CD4-positive, alpha-beta T cell (primary cell): ENCODE data around the gene ICAM1. TPM values are rescaled to one million over a fixed set of nuclear protein-coding genes. Genes with fewer than 3 reads are reported as not detected.

Experiments
- ATAC-seq: fragments of 200-7000 bp; cut with Tn5 transposase; one replicate; pipeline ENCODE4 v1.10.0; 2022; ENCODE audit warnings: mild to moderate bottlenecking; ENCODE audit not compliant: poor library complexity
- CTCF ChIA-PET: fragments of 350-600 bp; sonication (Branson Sonifier 250); formaldehyde crosslinking; loops from one replicate; lab custom pipeline; 2021; ENCODE audit warnings: antibody characterized with exemption, inconsistent platforms; lab: Charles Lee
- POLR2A ChIA-PET: fragments of 350-600 bp; sonication (Branson Sonifier 250); formaldehyde crosslinking; loops from one replicate; lab custom pipeline; 2021; ENCODE audit warnings: antibody characterized with exemption, inconsistent platforms; lab: Charles Lee
- DNase-seq, 14 experiments: peaks; one replicate each; pipeline ENCODE4 v3.0.0-alpha.2; 2013 to 2020; ENCODE audit warnings: mixed read lengths in 2 of 14
- H3K27ac ChIP-seq, 2 donors: one replicate each; pipeline versions ENCODE4 v1.5.1 to v1.7.0; 2013; ENCODE audit warnings: low read length in 2 of 2, low read depth in 1 of 2, mild to moderate bottlenecking in 1 of 2
- H3K27me3 ChIP-seq, 2 experiments: 1 replicate in 1 of 2; 2 replicates in 1 of 2; pipeline versions ENCODE4 v1.6.1 to v1.7.0; 2013; ENCODE audit warnings: low read length in 2 of 2, control low read depth in 1 of 2, mild to moderate bottlenecking in 1 of 2, moderate library complexity in 1 of 2; ENCODE audit not compliant: insufficient read depth in 2 of 2, control insufficient read depth in 1 of 2
- H3K36me3 ChIP-seq: one replicate; pipeline ENCODE4 v1.6.1; 2013; ENCODE audit warnings: low read length, control low read depth; ENCODE audit not compliant: insufficient read depth
- H3K4me1 ChIP-seq: one replicate; pipeline ENCODE4 v1.6.1; 2013; ENCODE audit warnings: low read length, control low read depth; ENCODE audit not compliant: insufficient read depth
- H3K4me3 ChIP-seq: one replicate; pipeline ENCODE4 v1.5.1; 2013; ENCODE audit warnings: mild to moderate bottlenecking, low read length, moderate library complexity
- H3K9me3 ChIP-seq, 2 experiments: 1 replicate in 1 of 2; 2 replicates in 1 of 2; pipeline versions ENCODE4 v1.6.1 to v1.7.0; 2013; ENCODE audit warnings: low read length in 2 of 2, mild to moderate bottlenecking in 2 of 2, control low read depth in 1 of 2, moderate library complexity in 1 of 2; ENCODE audit not compliant: control insufficient read depth in 1 of 2, insufficient read depth in 1 of 2
- H3K27ac Mint-ChIP-seq: one replicate; pipeline ENCODE4 v1.8.0; 2020; ENCODE audit warnings: mixed read lengths
- H3K27me3 Mint-ChIP-seq: one replicate; pipeline ENCODE4 v1.8.0; 2021; ENCODE audit warnings: mixed read lengths
- H3K36me3 Mint-ChIP-seq: one replicate; pipeline ENCODE4 v1.8.0; 2021; ENCODE audit warnings: low read depth, mixed read lengths
- H3K4me1 Mint-ChIP-seq: one replicate; pipeline ENCODE4 v1.8.0; 2021; ENCODE audit warnings: low read depth, mixed read lengths
- H3K4me3 Mint-ChIP-seq: one replicate; pipeline ENCODE4 v1.8.0; 2020; ENCODE audit warnings: mild to moderate bottlenecking, mixed read lengths
- H3K9me3 Mint-ChIP-seq: one replicate; pipeline ENCODE4 v1.8.0; 2020; ENCODE audit warnings: mixed read lengths
- intact Hi-C, 2 experiments: fragments of 100-400 bp; cut with DNase I in 1 of 2; cut with micrococcal nuclease in 1 of 2; formaldehyde crosslinking; loops; one replicate each; pipeline versions ENCODE4 v1.15.1 to v1.9.0; 2023 to 2025; cut with DNase I, micrococcal nuclease
- total RNA-seq, 174 experiments: library from RNA in 2 of 174; stranded (reverse) in 2 of 174; gene quantifications; one replicate each; pipeline ENCODE4 v1.2.3 and lab custom pipeline; 2021 to 2026
- TF ChIP-seq, protein P1 (sequence below): fragments of 200-600 bp; IDR thresholded peaks from one replicate; pipeline ENCODE4 v1.8.0; 2022; ENCODE audit warnings: antibody characterized with exemption, mild to moderate bottlenecking

The ICAM1 gene
- total RNA-seq, 2 experiments from 2014 or later = 7.0 to 7.4 TPM

DNA sequence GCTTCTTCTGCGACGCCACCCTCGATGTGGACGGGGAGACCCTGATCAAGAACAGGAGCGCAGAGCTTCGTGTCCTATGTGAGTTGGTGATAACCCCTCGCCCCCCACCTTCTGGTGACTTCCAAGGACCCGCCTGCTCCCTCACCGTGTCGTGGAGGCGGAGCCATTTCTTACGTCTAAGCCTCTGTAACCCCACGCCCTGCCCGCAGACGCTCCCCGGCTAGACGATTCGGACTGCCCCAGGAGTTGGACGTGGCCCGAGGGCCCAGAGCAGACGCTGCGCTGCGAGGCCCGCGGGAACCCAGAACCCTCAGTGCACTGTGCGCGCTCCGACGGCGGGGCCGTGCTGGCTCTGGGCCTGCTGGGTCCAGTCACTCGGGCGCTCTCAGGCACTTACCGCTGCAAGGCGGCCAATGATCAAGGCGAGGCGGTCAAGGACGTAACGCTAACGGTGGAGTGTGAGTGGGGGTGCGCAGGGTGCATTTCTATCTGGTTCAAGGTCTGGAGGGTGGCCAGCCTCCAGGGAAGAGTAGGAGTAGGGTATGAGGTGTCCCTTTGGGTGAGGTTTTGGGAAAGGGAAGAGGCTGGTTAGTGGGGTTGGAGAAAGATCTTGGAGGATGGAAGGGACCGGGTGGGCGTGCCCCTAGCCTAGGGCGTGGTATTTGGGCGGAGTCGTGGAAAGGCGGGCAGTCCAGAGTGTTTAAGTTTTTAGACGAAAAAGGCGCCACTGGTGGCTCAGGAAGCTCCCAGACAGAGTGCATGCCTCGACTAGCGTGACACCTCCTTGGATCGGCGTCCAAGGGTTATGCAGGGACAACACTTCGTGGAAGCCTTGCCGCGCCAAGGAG lies 22.1 kb downstream of the ICAM1 start:
- Mint-ChIP-seq H3K9me3 (no peaks in the 10 kb centered on the region), H3K4me1 (peaks cover 55% of the 10 kb centered on the region), H3K36me3 (no peaks in the 10 kb centered on the region), H3K4me3 (peak overlapping the region; percentile 69), H3K27me3 (peaks cover 80% of the 10 kb centered on the region), H3K27ac (no peak overlapping the region)
- ChIA-PET CTCF (interaction anchor here (1.0 to 2.4 kb wide), 2 partner anchors 23 to 98 kb away, joined by 4 to 9 read pairs; partner anchors contain the start of gene ICAM1), POLR2A (interaction anchor here (5.0 kb wide), 1 partner anchor 22 kb away, joined by 39 read pairs; the partner anchor contains the start of gene ICAM1)
- ATAC-seq (no peak), DNase-seq (peak in 2 of 14 experiments; percentile 43 to 57)
- TF ChIP-seq, protein P1, sequence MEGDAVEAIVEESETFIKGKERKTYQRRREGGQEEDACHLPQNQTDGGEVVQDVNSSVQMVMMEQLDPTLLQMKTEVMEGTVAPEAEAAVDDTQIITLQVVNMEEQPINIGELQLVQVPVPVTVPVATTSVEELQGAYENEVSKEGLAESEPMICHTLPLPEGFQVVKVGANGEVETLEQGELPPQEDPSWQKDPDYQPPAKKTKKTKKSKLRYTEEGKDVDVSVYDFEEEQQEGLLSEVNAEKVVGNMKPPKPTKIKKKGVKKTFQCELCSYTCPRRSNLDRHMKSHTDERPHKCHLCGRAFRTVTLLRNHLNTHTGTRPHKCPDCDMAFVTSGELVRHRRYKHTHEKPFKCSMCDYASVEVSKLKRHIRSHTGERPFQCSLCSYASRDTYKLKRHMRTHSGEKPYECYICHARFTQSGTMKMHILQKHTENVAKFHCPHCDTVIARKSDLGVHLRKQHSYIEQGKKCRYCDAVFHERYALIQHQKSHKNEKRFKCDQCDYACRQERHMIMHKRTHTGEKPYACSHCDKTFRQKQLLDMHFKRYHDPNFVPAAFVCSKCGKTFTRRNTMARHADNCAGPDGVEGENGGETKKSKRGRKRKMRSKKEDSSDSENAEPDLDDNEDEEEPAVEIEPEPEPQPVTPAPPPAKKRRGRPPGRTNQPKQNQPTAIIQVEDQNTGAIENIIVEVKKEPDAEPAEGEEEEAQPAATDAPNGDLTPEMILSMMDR = no peak
- intact Hi-C loops = no loop called here
- Histone ChIP-seq H3K4me1 (peaks cover 81% of the 10 kb centered on the region), H3K27me3 (peaks cover 74 to 77% of the 10 kb centered on the region in 2 experiments), H3K27ac (no peak overlapping the region), H3K36me3 (no peaks in the 10 kb centered on the region), H3K9me3 (peaks cover 0 to 59% of the 10 kb centered on the region in 2 experiments), H3K4me3 (peak overlapping the region; percentile 48)

DNA sequence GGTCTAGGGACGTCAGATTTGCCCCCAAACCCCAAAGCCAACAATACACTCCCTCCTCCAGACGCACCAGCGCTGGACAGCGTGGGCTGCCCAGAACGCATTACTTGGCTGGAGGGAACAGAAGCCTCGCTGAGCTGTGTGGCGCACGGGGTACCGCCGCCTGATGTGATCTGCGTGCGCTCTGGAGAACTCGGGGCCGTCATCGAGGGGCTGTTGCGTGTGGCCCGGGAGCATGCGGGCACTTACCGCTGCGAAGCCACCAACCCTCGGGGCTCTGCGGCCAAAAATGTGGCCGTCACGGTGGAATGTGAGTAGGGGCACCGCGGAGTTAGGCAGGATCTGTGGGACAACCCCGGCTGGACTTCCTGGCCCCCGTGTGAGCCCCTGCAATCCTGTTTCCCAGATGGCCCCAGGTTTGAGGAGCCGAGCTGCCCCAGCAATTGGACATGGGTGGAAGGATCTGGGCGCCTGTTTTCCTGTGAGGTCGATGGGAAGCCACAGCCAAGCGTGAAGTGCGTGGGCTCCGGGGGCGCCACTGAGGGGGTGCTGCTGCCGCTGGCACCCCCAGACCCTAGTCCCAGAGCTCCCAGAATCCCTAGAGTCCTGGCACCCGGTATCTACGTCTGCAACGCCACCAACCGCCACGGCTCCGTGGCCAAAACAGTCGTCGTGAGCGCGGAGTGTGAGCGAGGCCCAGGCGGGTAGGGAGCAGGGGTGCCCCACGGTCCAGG lies 22.9 kb downstream of the ICAM1 start:
- DNase-seq (peak in 1 of 14 experiments; percentile 19), ATAC-seq (no peak)
- peaks cover 73% of the 10 kb centered on the region for H3K27me3 Mint-ChIP-seq
- H3K4me1 Mint-ChIP-seq = peaks cover 49% of the 10 kb centered on the region
- ChIA-PET CTCF (no interaction called here), POLR2A (no interaction called here)
- peaks cover 0 to 53% of the 10 kb centered on the region in 2 experiments for H3K9me3 ChIP-seq
- no peak overlapping the region for H3K27ac Mint-ChIP-seq
- peaks cover 67 to 70% of the 10 kb centered on the region in 2 experiments for H3K27me3 ChIP-seq
- H3K4me3 Mint-ChIP-seq = peak overlapping the region; percentile 69
- TF ChIP-seq, protein P1 = no peak
- H3K27ac ChIP-seq = no peak overlapping the region
- peaks cover 73% of the 10 kb centered on the region for H3K4me1 ChIP-seq
- H3K36me3 Mint-ChIP-seq = no peaks in the 10 kb centered on the region
- no peaks in the 10 kb centered on the region for H3K36me3 ChIP-seq
- no peak overlapping the region for H3K4me3 ChIP-seq
- intact Hi-C loops = no loop called here
- no peaks in the 10 kb centered on the region for H3K9me3 Mint-ChIP-seq

DNA sequence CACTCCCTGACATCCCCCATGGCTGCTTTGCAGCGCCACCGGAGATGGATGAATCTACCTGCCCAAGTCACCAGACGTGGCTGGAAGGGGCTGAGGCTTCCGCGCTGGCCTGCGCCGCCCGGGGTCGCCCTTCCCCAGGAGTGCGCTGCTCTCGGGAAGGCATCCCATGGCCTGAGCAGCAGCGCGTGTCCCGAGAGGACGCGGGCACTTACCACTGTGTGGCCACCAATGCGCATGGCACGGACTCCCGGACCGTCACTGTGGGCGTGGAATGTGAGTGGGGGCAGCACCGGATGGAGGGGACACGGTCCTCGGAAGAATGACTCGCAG lies 23.4 kb downstream of the ICAM1 start:
- Histone ChIP-seq H3K9me3 (peaks cover 0 to 53% of the 10 kb centered on the region in 2 experiments), H3K27ac (no peak overlapping the region), H3K4me3 (no peak overlapping the region), H3K27me3 (peaks cover 61 to 66% of the 10 kb centered on the region in 2 experiments), H3K4me1 (peaks cover 68% of the 10 kb centered on the region), H3K36me3 (no peaks in the 10 kb centered on the region)
- peaks cover 67% of the 10 kb centered on the region for H3K27me3 Mint-ChIP-seq
- H3K9me3 Mint-ChIP-seq = no peaks in the 10 kb centered on the region
- DNase-seq (peak in 1 of 14 experiments; percentile 34), ATAC-seq (no peak)
- POLR2A ChIA-PET = no interaction called here
- intact Hi-C loops = no loop called here
- H3K4me1 Mint-ChIP-seq = peaks cover 44% of the 10 kb centered on the region
- H3K36me3 Mint-ChIP-seq = no peaks in the 10 kb centered on the region
- CTCF ChIA-PET = no interaction called here
- H3K4me3 Mint-ChIP-seq = no peak overlapping the region
- TF ChIP-seq, protein P1 = no peak
- no peak overlapping the region for H3K27ac Mint-ChIP-seq
